Kidney tubule cell (primary cell): ENCODE results near the gene NME7.
"Not testable (repeated sequence)": the region's sequence is repeated elsewhere in the genome, so short reads cannot be mapped to it uniquely, and the experiment has no call there.

Source experiments
- DNase-seq: peaks from one replicate; pipeline ENCODE4 v3.0.0-alpha.2; 2018; ENCODE audit warnings: low spot score

Gene NME7

GRCh38 chr1:169340882-169341281, 26.7 kb downstream of the NME7 start:
- no peak for DNase-seq

GRCh38 chr1:169339773-169340172, 27.8 kb downstream of the NME7 start:
- DNase-seq, result no peak

- DNase-seq, result no peak
Measured at GRCh38 chr1:169338617-169339016, 29.0 kb downstream of the NME7 start.

- not testable (repeated sequence) for DNase-seq
Measured at GRCh38 chr1:169336947-169337715, 30.5 kb downstream of the NME7 start.

- not testable (repeated sequence) for DNase-seq
Measured at GRCh38 chr1:169334727-169335126, 32.9 kb downstream of the NME7 start.

- DNase-seq, result no peak
Measured at GRCh38 chr1:169330927-169331326, 36.7 kb downstream of the NME7 start.

- no peak for DNase-seq
Measured at GRCh38 chr1:169329383-169329782, 38.2 kb downstream of the NME7 start.

- no peak for DNase-seq
Measured at GRCh38 chr1:169327875-169328274, 39.7 kb downstream of the NME7 start.

GRCh38 chr1:169326956-169327268, 40.7 kb downstream of the NME7 start:
- peak; percentile 83 for DNase-seq

- peak; percentile 12 for DNase-seq
Measured at GRCh38 chr1:169326261-169326955, 41.2 kb downstream of the NME7 start.

GRCh38 chr1:169325117-169325516, 42.5 kb downstream of the NME7 start:
- no peak for DNase-seq

GRCh38 chr1:169322138-169322537, 45.5 kb downstream of the NME7 start:
- no peak for DNase-seq

- no peak for DNase-seq
Measured at GRCh38 chr1:169321539-169321938, 46.1 kb downstream of the NME7 start.

GRCh38 chr1:169318536-169319244, 48.9 kb downstream of the NME7 start:
- no peak for DNase-seq

- DNase-seq, result peak; percentile 15
Measured at GRCh38 chr1:169316556-169316955, 51.0 kb downstream of the NME7 start.

- peak; percentile 95 for DNase-seq
Measured at GRCh38 chr1:169312084-169312954, 55.3 kb downstream of the NME7 start.

GRCh38 chr1:169309178-169310166, 58.1 kb downstream of the NME7 start:
- DNase-seq, result no peak

- no peak for DNase-seq
Measured at GRCh38 chr1:169308313-169309039, 59.1 kb downstream of the NME7 start.

GRCh38 chr1:169307176-169307575, 60.4 kb downstream of the NME7 start:
- no peak for DNase-seq

- DNase-seq, result no peak
Measured at GRCh38 chr1:169305948-169306347, 61.6 kb downstream of the NME7 start.
